ENCODE data around the gene E2F3.
A peak's percentile ranks its signal among the peaks of the same experiment; 100 is the strongest.
"Not testable (repeated sequence)": the region's sequence is repeated elsewhere in the genome, so short reads cannot be mapped to it uniquely, and the experiment has no call there.

E2F3 gene

GRCh38 chr6:20509212-20509611 is 107.5 kb downstream of the E2F3 start:
- Histone ChIP-seq H3K79me2 (ENCODE audit: insufficient read depth, low read length) (no peaks in the 10 kb centered on the region), H3K4me3 (ENCODE audit: low read depth in 1 of 2, low read length in 2 of 2) (no peak overlapping the region), H3K9me3 (ENCODE audit: insufficient read depth, low read length, severe bottlenecking) (no peaks in the 10 kb centered on the region), H3K27me3 (ENCODE audit: insufficient read depth, low read length, poor library complexity) (no peaks in the 10 kb centered on the region), H3K9ac (ENCODE audit: low read depth, low read length) (no peak overlapping the region), H3K36me3 (ENCODE audit: insufficient read depth, low read length) (no peaks in the 10 kb centered on the region), H3K4me1 (ENCODE audit: insufficient read depth, low read length) (no peaks in the 10 kb centered on the region), H2AFZ (ENCODE audit: low read depth, low read length) (no peak overlapping the region), H3K27ac (ENCODE audit: low read length) (no peak overlapping the region), H4K20me1 (ENCODE audit: insufficient read depth, low read length) (no peaks in the 10 kb centered on the region), H3K4me2 (ENCODE audit: insufficient read depth, low read length) (no peak overlapping the region)
- TF ChIP-seq EZH2 (IDR thresholded peaks at IDR 0.05; ENCODE audit: borderline replicate concordance, low read depth, low read length, severe bottlenecking): no peak
- TF ChIP-seq CTCF (IDR thresholded peaks at IDR 0.05; ENCODE audit: borderline replicate concordance, extremely low read depth, low read length, poor library complexity, severe bottlenecking): no peak
- ATAC-seq (ENCODE audit: insufficient read depth, low read depth) (no peak), DNase-seq (no peak)

DNA sequence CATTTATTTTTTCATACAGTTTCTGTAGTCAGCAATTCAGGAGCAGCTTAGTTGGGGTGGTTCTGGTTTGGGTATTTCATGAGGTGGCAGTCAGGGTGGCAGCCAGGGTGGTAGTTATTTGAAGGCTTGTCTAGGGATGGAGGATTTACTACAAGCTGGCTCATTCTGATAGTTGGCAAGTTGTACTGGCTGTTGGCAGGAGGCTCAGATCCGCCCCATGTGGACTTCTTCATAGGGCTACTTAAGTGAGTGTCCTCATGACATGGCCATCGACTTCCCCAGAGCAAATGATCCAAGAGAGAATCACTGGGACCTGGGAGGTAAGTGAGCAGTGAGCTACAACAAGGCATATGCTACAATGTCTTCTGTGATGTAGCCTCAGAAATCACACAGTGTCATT is 110.2 kb downstream of the E2F3 start:
- Histone ChIP-seq H3K9me3 (ENCODE audit: insufficient read depth, low read length, severe bottlenecking) (no peaks in the 10 kb centered on the region), H2AFZ (ENCODE audit: low read depth, low read length) (no peak overlapping the region), H4K20me1 (ENCODE audit: insufficient read depth, low read length) (no peaks in the 10 kb centered on the region), H3K4me2 (ENCODE audit: insufficient read depth, low read length) (no peak overlapping the region), H3K4me1 (ENCODE audit: insufficient read depth, low read length) (no peaks in the 10 kb centered on the region), H3K27me3 (ENCODE audit: insufficient read depth, low read length, poor library complexity) (no peaks in the 10 kb centered on the region), H3K27ac (ENCODE audit: low read length) (no peak overlapping the region), H3K4me3 (ENCODE audit: low read depth in 1 of 2, low read length in 2 of 2) (no peak overlapping the region), H3K79me2 (ENCODE audit: insufficient read depth, low read length) (no peaks in the 10 kb centered on the region), H3K36me3 (ENCODE audit: insufficient read depth, low read length) (no peaks in the 10 kb centered on the region), H3K9ac (ENCODE audit: low read depth, low read length) (no peak overlapping the region)
- no peak for TF ChIP-seq EZH2 (IDR thresholded peaks at IDR 0.05; ENCODE audit: borderline replicate concordance, low read depth, low read length, severe bottlenecking)
- no peak for TF ChIP-seq CTCF (IDR thresholded peaks at IDR 0.05; ENCODE audit: borderline replicate concordance, extremely low read depth, low read length, poor library complexity, severe bottlenecking)
- ATAC-seq (ENCODE audit: insufficient read depth, low read depth) (no peak), DNase-seq (no peak)

DNA sequence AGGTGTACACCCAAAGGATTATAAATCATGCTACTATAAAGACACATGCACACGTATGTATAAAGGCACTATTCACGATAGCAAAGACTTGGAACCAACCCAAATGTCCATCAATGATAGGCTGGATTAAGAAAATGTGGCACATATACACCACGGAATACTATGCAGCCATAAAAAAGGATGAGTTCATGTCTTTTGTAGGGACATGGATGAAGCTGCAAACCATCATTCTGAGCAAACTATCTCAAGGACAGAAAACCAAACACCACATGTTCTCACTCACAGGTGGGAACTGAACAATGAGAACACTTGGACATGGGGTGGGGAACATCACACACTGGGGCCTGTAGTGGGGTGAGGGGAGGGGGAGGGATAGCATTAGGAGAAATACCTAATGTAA is 123.5 kb downstream of the E2F3 start:
- H2AFZ ChIP-seq (ENCODE audit: low read depth, low read length); ATAC-seq (ENCODE audit: insufficient read depth, low read depth); H3K4me2 ChIP-seq (ENCODE audit: insufficient read depth, low read length); DNase-seq; H3K27me3 ChIP-seq (ENCODE audit: insufficient read depth, low read length, poor library complexity); H3K9ac ChIP-seq (ENCODE audit: low read depth, low read length); H3K36me3 ChIP-seq (ENCODE audit: insufficient read depth, low read length); H3K27ac ChIP-seq (ENCODE audit: low read length); H3K4me3 ChIP-seq (ENCODE audit: low read depth in 1 of 2, low read length in 2 of 2); H3K4me1 ChIP-seq (ENCODE audit: insufficient read depth, low read length); H4K20me1 ChIP-seq (ENCODE audit: insufficient read depth, low read length); H3K79me2 ChIP-seq (ENCODE audit: insufficient read depth, low read length); H3K9me3 ChIP-seq (ENCODE audit: insufficient read depth, low read length, severe bottlenecking): not testable (repeated sequence)

DNA sequence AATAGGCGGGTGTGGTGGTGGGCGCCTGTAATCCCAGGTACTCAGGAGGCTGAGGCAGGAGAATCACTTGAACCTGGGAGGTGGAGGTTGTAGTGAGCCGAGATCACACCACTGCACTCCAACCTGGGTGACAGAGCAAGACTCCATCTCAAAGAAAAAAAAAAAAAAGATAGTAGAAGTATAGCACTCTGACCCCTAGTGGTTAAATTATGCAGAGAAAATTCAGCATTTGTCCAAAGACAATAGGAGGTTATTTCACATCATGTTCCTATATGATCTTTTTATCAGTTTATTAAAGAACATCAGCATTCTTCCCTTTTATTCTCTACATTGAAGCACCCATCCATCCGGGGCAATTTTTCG is 127.4 kb downstream of the E2F3 start:
- DNase-seq; H3K4me3 ChIP-seq (ENCODE audit: low read depth in 1 of 2, low read length in 2 of 2); H3K9me3 ChIP-seq (ENCODE audit: insufficient read depth, low read length, severe bottlenecking); H3K79me2 ChIP-seq (ENCODE audit: insufficient read depth, low read length); H3K27me3 ChIP-seq (ENCODE audit: insufficient read depth, low read length, poor library complexity); H3K9ac ChIP-seq (ENCODE audit: low read depth, low read length); H3K4me2 ChIP-seq (ENCODE audit: insufficient read depth, low read length); H3K36me3 ChIP-seq (ENCODE audit: insufficient read depth, low read length); H3K27ac ChIP-seq (ENCODE audit: low read length); H2AFZ ChIP-seq (ENCODE audit: low read depth, low read length); H4K20me1 ChIP-seq (ENCODE audit: insufficient read depth, low read length): not testable (repeated sequence)
- H3K4me1 ChIP-seq (ENCODE audit: insufficient read depth, low read length): peaks cover 14% of the 10 kb centered on the region
- peak; percentile 60 for ATAC-seq (ENCODE audit: insufficient read depth, low read depth)
- TF ChIP-seq CTCF (IDR thresholded peaks at IDR 0.05; ENCODE audit: borderline replicate concordance, extremely low read depth, low read length, poor library complexity, severe bottlenecking): peak; percentile 64

All from DND-41 (cell line).